Kasumi-1 (cell line): ENCODE results near the gene AGFG2.

ENCODE experiments used
- DNase-seq, 2 experiments: peaks; one replicate each; lab custom pipeline; 2025; lab: John Stamatoyannopoulos, UW

The AGFG2 gene

DNA sequence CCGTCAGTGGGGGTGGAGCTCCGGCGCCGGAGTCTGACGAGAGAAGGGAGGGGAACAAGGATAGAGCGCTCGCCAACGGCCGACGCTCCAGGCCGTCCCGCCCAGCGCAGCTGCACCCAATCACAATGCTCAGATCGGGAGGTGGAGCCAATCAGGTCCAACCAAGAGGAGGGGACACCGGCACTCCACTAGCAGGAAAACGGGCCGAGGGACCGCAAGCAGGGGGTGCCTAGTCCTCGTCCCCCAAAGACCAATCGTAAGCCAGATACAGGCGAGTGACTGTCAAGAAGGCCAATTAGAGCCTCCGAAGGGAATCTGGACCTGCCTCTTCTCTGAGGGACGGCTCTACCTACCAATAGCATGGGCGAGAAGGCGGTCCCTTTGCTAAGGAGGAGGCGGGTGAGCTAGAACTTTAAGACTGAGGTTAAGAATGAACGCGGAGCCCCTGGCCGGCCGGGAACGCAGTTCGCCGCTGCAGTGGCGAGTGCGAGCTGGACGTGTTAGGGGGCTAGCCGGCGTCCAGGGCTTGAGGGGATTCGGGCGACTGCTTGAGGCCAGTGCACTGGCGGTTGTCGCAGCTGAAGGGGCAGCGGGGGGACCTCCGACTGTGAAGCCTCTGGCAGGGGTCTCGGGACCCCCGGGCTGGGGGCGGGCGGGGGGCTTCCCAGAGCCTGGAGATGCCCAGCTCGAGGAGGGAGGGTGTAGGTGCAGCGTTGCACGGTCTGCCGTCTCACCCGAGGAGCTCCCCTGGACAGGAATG, 47.4 kb downstream of the AGFG2 start, which contains the start of gene FBXO24:
Gene FBXO24, plus strand, starts transcription at position 63 of the 760 bp plus-strand sequence. Its CDS starts 298 bp downstream, at position 361.
- DNase-seq = peak; percentile 99 to 100

DNA sequence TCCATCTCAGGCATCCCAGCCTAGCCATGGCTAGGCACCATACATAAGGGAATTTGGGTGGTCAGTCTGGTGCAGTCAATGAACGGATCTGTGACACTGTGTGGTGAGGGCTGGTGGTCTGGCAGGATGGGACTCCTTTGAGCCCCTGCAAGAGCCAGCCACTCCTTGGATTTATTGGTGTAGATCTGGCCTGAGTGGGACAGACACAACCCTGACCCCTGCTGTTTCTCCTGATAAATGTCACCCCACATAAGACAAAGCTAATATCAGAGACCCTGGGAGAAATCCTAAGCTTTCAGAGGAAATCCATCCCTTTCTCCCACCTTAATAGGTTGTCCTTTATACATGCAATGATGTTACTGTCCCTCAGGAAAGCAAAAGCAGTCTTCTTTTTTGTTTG, 49.4 kb downstream of the AGFG2 start:
- peak; percentile 55 to 70 for DNase-seq

GRCh38 chr7:100589341-100589947, 50.4 kb downstream of the AGFG2 start:
- no peak for DNase-seq

GRCh38 chr7:100590077-100590737, 51.2 kb downstream of the AGFG2 start:
- DNase-seq = no peak

- no peak for DNase-seq
Observed at GRCh38 chr7:100591596-100591995, 52.6 kb downstream of the AGFG2 start.

DNA sequence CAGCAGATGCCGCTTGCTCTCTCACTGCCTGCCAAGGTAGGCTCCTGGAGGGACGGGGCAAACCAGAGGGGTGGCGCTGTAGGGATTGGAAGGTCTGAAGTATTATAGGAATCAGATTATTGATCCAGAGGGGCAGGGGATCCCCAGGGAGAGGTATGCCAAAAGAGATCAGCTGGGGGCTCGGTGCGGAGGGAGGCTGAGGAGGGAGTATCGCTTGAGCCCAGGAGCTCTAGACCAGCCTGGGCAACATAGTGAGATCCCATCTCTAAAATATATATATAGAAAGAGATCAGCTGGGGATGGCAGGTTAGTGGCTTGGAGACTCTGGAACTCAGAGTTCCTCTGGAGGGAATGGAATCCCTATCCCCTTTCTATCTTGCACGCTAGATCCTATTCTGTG, 56.2 kb downstream of the AGFG2 start:
- no peak for DNase-seq

- DNase-seq = no peak
Observed at GRCh38 chr7:100598425-100598824, 59.4 kb downstream of the AGFG2 start.

DNA sequence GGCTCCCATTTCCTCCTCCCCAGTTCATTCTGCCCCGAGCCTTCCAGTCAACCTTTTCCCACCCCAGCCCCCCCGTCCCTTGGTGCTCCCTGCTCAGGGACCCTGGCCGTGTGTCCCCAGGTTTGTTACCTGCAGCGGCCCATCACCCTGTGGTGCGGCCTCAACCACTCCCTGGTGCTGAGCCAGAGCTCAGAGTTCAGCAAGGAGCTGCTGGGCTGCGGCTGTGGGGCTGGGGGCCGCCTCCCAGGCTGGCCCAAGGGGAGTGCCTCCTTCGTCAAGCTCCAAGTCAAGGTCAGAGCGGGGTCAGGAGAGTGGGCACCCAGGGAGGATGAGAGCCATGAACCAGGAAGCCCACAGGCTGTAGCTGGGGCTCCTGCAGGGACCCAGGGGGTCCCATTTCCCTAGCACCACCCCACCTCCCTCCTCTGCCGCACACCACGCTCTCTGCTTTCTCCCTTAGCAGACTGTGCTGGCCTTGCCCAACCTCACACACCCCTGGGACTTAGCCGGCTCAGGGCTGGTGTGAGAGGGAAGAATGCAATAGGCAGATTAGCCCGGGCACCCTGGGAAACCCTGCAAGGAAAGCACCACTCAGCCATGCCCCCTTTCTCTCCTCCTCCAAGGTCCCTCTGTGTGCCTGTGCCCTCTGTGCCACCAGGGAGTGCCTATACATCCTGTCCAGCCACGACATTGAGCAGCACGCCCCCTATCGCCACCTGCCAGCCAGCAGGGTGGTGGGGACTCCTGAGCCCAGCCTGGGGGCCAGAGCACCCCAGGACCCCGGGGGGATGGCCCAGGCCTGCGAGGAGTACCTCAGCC, 61.1 kb downstream of the AGFG2 start:
- no peak for DNase-seq

GRCh38 chr7:100600730-100601038, 61.7 kb downstream of the AGFG2 start:
- DNase-seq = no peak

DNA sequence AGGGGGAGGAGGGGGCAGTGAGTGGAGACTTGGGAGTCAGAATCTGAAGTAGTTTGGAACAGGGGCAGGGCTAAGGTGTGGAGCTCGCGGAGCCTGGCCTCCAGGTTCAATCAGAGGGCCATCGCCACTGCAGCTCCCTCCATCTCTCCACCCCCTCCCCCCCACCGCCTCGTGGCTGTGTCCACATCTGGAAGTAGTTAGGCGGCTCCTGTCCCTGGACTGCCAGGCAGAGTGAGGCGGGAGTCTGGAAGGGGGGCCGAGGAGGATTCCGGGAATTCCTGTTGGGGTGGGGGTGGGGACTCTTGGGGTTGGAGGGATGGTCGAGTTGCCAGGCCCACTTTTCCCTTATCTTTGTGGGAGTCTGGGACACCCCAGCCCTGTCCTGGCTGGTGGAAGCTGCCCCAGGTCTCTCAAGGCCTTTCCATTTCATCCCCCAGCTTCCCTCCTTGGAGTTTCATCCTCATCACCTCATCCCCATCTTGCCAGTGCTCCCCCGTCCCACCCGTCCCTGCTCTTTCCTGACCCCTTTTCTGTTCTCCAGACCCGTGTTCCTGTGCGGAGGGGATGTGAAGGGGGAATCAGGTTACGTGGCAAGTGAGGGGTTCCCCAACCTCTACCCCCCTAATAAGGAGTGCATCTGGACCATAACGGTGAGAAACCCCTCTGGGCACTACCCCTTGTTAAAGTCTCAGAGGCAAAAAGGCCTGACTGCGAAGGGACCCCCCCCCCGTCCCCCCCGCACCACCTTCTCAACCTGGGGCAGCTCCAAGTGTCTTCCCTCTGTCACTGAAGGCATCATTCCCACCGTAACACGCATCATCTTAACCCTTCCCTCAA, 64.1 kb downstream of the AGFG2 start:
- no peak for DNase-seq

DNA sequence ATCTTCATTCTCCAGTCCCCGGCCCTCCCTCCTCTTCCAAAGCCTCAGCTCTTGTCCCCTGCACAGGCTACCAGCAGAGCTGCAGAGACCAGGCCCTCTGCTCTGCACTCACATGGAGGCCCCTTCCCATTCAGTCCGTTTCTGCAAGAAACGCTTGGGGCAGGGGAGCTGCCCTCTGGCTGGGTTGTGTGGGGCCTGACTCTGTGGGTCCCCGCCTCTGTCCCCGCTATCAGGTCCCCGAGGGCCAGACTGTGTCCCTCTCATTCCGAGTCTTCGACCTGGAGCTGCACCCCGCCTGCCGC, 64.7 kb downstream of the AGFG2 start:
- no peak for DNase-seq

DNA sequence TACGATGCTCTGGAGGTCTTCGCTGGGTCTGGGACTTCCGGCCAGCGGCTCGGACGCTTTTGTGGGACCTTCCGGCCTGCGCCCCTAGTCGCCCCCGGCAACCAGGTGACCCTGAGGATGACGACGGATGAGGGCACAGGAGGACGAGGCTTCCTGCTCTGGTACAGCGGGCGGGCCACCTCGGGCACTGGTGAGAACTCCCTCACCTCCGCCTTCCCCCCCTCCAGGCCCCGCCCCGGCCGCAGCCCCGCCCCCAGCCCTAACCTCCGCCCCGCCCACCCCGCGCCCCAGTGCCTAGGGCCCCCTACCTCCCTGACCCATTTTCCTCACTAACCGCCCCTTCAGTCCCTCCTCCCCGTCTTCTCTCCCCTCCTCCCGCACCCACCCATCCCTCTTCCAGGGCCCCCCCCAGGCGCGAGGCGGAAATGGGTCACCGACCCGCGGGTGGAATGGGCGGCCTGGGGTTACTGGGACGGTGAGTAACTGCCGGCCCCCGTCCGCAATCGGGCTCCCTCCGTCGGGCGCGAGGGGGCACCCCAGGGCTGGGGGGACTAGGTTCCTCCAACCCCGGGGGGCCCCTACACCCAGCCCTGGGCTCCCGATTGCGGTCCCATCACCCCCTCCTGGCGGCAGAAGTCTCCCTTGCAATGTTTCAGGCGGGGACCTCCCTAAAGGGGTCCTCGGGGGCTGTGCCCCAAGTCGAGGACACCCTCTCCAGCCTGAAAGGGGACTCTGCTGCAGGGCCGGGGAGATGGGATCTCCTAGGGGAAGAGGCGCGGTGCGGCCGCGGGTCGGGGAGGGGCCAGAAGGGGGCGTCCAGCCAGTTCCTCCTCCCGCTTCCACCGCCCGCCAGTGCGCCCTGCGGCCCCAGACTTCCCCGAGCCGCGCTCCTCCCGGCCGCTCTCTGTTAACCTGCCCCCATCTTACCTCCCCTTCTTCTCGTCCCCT, 65.3 kb downstream of the AGFG2 start:
- peak; percentile 74 to 76 for DNase-seq

DNA sequence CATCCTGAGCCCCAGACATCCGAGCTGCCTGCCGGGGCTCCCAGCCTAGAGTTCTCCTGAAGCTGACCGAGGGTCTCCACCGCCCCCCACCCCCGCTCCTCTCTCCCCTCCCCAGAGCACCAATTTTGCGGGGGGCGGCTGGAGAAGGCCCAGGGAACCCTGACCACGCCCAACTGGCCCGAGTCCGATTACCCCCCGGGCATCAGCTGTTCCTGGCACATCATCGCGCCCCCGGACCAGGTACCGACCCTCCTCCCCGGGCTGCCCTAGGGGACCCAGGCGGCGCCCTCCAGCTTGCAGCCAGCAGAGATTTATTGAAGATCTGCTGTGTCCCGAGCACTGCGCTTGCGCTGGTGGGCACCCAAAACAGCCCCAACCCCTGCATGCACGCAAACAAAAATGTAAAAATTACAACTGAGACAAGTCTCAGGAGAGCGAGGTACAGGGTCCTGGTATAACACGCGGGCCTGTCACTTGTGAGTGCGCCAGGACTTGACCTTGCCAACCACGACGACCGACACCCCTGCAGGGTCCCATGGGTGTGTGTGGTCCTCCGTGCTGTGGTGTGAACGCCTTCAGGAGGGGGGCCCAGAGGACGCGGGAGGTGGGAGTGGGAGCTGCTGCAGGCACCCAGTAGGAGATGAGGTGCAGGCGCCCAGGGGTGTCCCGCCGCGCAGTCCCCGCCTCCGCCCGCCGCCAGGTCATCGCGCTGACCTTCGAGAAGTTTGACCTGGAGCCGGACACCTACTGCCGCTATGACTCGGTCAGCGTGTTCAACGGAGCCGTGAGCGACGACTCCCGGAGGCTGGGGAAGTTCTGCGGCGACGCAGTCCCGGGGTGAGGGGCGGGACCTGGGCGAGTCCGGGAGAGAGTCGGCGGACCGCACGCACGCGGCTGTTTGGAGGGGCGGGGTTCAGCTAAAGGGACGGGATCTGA, 66.2 kb downstream of the AGFG2 start:
- peak in 1 of 2 experiments; percentile 3 for DNase-seq

- DNase-seq = no peak
Observed at GRCh38 chr7:100606313-100606712, 67.3 kb downstream of the AGFG2 start.

DNA sequence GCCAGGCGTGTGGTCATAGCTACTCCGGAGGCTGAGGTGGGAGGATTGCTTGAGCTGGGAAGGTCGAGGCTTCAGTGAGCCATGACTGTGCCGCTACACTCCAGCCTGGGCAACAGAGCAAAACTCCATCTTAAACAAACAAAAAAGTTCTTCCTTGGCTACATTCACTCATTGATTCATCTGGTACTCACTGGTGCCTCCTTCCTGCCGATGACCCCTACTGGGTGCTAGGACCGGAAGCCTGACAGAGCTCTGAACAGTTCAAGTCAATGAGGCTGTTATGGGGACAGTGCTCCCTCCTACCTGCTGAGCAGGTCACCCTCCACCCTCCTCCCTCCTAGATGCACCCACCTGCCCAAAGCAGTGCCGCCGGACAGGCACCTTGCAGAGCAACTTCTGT, 68.1 kb downstream of the AGFG2 start:
- no peak for DNase-seq

DNA sequence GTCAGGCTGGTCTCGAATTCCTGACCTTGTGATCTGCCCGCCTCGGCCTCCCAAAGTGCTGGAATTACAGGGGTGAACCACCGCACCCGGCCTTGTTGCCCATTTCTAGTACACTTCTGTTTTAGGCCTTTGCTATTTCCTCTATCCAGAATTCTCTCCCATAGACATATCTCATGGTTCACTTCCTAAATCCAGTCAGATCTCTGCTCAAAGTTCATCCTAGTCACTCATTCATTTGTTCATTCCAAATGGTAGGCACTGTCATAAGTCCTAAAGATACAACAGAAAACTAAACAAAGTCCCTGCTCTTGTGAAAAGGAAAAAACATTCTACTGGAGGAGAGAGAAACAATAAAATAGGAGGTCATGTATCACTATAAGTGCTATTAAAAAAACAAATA, 71.0 kb downstream of the AGFG2 start:
- no peak for DNase-seq

DNA sequence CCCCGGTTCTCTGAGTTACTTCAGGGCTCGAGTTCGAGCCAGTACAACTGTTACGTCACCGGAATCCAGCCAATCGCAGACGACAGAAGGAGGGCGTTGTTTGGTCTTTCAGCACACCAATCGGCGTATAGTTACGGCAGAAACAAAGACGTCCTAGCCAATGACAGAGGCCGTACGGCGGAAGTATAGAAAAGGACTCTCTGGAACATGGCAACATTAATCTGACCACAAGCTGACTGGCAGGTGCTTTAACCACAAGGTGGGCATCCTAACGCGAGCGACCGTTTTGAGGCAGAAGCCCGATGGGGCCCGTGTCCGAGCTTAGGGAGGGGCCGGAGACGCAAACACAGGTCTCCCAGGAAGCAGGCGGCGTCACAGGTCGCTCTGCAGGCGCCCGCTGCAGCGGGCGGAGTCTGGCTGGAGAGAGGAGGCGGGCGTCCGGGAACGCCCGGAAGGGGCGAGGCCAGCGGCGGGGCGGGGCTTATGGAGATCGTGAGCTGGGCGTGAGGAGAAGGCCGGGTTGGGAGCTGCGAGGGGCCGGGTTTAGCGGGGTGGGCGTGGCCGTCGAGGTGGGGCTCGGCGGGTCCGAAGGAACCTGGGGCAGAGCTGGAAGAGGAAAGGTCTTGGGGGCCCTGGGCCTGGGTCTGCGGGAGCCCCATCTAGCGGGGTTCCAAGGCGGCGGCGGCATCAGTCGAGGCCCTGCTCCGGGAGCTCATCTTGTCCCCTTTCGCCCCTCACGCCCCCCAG, 73.2 kb downstream of the AGFG2 start, which contains the start of gene MOSPD3:
Gene MOSPD3, plus strand, starts transcription at position 558 of the 747 bp plus-strand sequence. CDS start 252 bp downstream, outside the sequence.
- DNase-seq = peak; percentile 99

DNA sequence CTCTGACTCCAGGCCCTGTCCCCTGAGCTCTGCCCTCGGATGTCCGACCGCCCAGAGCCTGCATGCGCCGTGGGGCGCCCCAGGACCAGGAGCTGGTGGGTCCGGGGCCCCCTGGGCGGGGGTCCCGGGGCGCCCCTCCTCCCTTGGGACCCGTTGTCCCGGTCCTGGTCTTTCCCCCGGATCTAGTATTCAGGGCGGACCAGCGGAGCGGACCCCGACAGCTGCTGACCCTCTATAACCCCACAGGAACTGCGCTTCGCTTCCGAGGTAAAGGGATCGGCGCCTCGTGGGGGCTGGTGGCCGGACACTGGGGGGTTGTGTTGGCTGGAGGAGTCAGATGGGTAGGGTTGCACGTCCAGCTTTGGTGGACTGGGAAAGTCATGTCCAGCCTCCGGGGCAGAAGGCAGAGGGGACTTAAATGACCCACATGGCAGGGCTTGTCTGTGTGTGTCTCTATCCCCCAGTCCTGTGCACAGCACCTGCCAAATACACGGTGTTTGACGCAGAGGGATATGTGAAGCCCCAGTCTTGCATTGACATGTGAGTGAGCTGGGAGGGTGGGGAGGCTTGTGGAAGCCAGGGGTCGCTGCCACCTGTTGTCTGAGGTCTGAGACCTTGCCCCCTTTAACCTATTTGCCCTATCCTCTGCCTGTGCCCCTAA, 73.9 kb downstream of the AGFG2 start:
- DNase-seq = no peak
